ENCODE results near the gene POMZP3.
A peak's percentile ranks its signal among the peaks of the same experiment; 100 is the strongest.
"Not testable (repeated sequence)": the region's sequence is repeated elsewhere in the genome, so short reads cannot be mapped to it uniquely, and the experiment has no call there.

Gene POMZP3

DNA sequence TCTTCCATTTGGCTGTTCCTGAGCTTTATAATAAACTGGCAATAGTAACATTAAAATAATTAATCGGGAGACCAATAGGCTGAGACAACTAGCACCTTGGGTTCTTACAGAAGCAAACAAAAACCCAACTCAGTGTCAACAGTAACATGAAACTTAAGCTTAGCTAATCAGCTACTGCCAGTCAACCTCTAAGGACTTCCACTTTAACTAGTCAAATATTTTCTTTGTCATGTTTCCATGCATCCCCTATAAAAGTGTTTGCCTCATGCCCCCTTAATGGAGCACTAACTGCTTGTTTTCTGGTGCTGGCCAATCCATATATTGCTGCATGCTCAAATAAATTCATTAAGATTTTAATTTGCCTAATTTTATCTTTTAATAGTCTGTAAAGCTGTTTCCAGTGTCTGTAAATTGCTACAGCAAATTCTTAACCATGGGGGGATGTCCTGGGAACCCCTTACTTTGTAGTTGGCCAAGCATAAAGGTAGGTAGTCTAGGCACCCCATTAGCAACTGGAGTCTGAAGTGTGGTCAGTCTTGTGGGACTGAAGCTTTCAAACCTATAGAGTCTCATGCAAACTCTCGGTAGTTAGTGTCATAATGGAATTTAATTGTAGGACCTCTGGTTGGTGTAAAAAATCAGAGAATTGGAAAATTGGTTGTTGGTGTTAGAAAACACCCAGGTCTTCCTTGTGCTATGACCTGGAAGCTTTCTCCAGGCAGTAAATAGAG is 40.3 kb downstream of the POMZP3 start:
- not testable (repeated sequence) for DNase-seq

DNA sequence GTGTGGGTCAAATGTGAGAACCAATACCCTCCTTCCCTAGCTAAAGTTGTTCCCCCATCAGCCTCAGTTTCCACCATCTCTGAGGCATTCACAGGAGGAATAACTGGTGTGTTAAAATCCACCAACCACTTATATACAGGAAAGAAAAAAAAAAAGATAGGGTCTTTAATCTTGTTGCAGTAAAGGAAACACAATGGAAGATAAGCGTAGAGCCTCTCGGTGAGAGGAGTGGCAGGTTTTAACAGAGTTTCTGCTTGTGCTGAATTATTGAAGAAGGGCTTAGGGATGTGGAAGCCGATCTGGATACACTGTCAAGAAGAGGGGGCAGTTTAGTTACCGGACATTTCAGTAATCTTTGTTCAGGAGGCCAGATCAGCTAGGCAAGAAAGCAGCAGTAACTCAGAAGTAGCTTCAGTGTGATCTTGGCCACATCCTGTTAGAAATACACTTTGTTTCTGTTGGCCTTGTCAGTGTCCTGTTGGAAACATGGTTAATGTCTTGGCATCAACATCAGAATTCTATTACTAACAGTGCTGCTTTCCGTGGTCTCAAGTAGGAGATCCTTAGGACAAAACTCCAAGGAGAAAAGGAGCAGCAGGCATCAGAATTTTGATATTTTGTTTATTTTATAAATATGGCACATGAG is 43.3 kb downstream of the POMZP3 start:
- DNase-seq: not testable (repeated sequence)

DNA sequence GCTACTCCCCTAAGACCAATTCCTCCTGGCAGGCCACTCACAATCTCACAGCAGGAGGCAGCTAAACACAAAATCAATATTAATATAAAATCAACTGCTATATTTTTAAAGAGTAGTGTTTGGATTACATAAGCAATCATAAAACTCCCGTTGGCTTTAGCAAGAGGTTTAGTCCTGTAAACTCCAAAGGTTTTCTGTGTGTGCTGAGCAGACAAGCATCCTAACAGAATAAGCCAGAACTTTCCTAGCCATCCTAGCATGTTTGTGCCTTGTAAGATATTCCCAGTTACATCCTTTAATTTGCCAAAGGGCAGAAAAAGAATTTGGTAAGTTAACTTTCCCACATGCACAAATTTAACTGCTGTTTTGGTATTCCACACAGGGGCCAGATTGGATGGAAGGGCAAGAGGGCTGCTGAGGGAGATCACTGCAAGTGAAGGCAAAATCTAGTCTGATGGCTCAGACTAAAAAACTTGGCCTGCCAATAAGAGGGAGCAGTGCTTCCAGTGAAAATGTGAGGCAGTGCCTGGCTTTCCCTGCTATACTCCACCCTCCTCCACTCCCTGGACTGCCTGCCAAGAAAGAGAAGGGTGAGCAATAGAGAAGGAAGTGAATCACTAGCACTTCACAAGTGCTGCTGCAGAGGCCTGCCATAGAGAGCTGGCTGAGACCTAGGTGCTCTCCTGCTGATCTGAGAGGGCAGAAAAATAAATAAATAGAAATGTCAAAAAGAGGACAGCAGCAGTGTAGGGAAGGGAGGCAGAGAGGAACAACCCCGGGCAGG is 44.0 kb downstream of the POMZP3 start:
- DNase-seq: peak; percentile 71

DNA sequence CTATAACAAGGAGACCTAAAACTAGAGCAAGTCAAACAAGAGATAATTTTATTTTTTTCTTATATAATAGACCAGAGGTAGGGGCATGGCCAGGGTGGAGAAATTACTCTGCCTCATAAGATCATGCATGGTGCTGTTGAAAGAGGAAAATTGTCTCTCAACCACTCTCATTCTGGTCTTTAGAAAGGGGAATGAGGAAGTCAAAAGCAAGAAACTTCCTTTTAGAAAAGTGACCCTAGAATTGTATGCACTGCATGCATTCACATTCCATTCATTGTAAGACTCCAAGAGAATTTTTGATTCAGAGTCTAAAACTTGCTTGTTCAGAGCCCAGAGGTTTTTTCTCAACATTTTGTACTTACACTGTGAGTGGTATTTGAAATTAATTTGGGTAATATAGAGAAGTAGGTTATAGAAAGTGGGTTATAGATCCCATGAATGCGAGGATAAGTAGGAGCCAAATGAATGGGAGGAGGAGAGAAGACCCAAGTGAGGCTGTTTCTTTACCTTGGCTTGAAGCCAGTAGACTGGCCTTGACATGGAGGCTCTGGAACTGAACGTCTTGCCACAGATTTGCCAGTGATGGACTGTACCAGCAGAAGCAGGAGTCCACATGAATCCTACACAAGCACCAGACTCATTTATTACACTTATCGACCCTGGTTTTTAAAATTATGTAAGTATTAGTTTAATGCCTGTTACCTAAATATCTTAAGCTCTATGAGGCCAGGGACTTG is 51.0 kb downstream of the POMZP3 start:
- DNase-seq: not testable (repeated sequence)

DNA sequence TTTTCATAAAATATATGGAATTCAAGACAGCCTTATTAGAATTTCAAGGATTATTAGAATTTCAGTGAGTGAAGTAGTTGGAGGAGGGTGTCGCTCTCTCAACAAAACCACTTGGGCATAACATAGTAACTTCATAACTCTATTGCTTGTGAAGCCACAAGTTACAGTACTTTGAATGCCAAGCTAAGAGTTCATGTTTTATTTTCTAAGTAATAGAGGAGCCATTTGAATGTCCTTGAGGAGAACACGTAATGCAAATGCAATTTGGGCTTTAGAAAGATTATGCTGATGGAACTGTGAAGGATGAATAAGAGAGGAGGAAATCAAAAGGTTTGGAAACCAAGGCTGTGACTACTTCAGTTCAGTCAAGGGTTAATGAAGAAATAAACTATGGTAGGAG is 51.6 kb downstream of the POMZP3 start:
- not testable (repeated sequence) for DNase-seq

DNA sequence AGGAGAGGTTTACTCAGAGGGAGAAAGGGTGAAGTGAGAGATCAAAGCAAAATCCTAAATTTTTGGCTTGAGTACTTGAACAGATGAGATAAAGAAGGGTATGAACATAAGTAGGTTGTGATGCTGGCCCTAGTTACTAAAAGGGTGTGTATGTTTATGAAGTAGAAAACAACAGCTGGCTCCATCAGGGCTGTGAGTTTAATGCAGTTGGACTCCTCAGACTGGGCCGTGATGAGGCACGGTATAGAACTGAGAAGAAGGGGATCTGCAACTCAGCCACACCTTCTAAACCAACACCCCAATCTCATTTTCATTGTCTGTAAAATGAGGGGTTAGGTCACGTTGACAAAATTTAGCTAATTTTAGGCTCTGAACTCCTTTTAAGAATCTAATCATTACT is 54.8 kb downstream of the POMZP3 start:
- not testable (repeated sequence) for DNase-seq

DNA sequence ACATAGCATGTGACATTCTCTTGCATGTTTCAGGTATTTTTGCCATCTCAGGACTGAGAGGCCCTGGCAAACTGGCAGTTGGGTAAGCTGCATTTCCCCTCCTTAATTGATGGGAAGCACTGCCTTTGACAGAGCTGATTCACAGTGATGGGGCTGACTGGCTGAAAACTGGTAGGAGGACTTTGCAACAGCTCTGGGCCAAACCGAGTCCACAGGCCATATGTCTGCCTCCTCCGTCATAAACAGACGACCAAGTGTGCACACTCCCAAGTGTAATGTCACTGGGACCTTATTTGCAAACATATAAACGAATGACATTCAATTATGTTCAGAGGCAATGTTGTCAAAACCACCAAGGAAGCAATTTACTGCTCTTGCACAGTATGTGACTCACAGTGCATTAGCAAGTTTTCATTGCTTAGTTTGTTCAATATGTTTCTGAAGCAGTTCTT is 56.7 kb downstream of the POMZP3 start:
- DNase-seq: peak; percentile 9

DNA sequence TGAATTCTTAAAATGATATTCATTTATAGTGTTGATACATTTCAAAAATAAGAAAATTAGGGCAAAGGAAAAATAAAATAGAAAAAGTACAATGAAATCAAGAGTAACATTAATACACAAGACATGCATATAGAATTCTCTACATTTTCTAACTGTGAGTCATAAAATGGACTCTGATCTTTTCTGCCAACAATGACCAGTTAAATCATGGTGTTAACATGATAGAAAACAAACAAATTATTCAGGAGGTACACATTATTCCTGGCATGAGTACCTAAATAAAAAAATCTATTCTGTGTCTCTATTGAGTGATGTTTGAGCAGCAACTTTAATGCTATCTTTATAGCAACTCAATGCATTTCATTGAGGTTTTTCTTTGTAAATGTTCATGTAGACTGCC is 58.3 kb downstream of the POMZP3 start:
- DNase-seq: not testable (repeated sequence)

DNA sequence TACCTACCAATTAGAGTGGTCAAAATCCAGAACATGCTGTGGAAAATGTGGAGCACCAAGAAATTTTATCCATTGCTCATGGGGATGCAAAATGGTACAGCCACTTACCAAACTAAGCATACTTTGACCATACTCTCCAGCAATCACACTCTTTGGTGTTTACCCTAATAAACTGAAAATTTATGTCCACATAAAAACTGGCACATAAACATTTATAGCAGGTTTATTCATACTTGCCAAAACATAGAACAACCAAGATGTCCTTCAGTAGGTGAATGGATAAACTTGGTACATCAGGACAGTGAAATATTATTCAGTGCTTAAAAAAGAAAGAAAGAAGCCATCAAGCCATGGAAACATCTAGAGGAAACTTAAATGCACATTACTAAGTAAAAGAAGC is 59.3 kb downstream of the POMZP3 start:
- not testable (repeated sequence) for DNase-seq

DNA sequence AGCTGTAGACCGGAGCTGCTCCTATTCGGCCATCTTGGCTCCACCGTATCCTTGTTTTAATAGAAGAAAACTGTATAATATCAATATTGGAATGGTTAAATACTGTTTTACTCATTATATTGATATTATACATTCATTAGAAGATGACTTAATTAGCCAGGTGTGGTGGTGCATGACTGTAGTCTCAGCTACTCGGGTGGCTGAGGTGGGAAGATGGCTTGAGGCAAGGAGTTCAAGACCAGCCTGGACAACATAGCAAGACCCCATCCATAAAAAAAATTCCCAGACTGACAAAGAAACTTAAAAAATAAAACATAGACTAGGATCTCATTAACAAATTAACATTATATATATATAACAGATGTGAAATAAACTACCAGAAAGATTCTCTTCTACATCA is 59.8 kb downstream of the POMZP3 start:
- not testable (repeated sequence) for DNase-seq

DNA sequence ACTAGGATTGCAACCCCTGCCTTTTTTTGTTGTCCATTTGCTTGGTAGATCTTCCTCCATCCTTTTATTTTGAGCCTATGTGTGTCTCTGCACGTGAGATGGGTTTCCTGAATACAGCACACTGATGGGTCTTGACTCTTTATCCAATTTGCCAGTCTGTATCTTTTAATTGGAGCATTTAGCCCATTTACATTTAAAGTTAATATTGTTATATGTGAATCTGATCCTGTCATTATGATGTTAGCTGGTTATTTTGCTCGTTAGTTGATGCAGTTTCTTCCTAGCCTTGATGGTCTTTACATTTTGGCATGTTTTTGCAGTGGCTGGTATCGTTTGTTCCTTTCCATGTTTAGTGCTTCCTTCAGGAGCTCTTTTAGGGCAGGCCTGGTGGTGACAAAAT is 62.1 kb downstream of the POMZP3 start:
- not testable (repeated sequence) for DNase-seq

DNA sequence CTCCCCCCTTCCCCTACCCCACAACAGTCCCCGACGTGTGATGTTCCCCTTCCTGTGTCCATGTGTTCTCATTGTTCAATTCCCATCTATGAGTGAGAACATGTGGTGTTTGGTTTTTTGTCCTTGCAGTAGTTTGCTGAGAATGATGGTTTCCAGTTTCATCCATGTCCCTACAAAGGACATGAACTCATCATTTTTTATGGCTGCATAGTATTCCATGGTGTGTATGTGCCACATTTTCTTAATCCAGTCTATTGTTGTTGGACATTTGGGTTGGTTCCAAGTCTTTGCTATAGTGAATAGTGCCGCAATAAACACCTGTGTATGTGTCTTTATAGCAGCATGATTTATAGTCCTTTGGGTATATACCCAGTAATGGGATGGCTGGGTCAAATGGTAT is 65.7 kb downstream of the POMZP3 start:
- not testable (repeated sequence) for DNase-seq

DNA sequence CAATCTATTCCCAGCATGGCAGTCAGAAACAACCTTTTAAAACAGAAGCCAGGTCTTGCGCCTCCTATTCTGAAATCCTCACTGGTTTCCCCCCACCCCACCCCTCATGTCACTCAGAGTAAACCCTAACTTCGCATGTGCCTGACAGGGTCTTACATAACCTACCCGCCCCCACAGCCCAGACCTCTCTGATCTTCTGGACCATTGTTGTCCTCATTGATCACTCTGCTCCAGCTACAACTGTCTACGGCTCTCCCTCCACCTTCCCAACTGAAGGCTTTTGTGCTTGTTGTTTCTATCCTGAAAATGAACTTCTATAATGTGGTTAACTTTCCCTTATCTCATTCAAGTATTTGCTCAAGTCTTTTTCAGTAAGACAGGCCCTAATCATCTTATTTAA is 66.9 kb downstream of the POMZP3 start:
- not testable (repeated sequence) for DNase-seq

Data from T1000 (cell line).